KOPT-K1 (cell line): Measurements from ENCODE around the gene LPO.

Source experiments
- H3K27ac ChIP-seq: fragments of 200-600 bp; sonication (generic); 2 replicates; pipeline ENCODE4 v1.5.1; 2016; ENCODE audit warnings: antibody characterized with exemption, mild to moderate bottlenecking, low read depth, low read length; ENCODE audit not compliant: poor library complexity, severe bottlenecking
- H3K36me3 ChIP-seq: fragments of 200-600 bp; sonication (generic); 2 replicates; pipeline ENCODE4 v1.5.1; 2017; ENCODE audit warnings: antibody characterized with exemption, mild to moderate bottlenecking, low read length, moderate library complexity; ENCODE audit not compliant: insufficient read depth
- H3K9me3 ChIP-seq: fragments of 200-600 bp; sonication (generic); 2 replicates; pipeline ENCODE4 v1.5.1; 2017; ENCODE audit warnings: antibody characterized with exemption, low read length, mild to moderate bottlenecking; ENCODE audit not compliant: insufficient read depth, poor library complexity, severe bottlenecking

Gene LPO

GRCh38 chr17:58277107-58277801 is 38.9 kb downstream of the LPO start:
- Histone ChIP-seq H3K36me3 (no peaks in the 10 kb centered on the region), H3K27ac (no peak overlapping the region), H3K9me3 (no peaks in the 10 kb centered on the region)

- Histone ChIP-seq H3K27ac (no peak overlapping the region), H3K9me3 (no peaks in the 10 kb centered on the region), H3K36me3 (no peaks in the 10 kb centered on the region)
These were observed 39.6 kb downstream of the LPO start for GRCh38 chr17:58277802-58278595.

DNA sequence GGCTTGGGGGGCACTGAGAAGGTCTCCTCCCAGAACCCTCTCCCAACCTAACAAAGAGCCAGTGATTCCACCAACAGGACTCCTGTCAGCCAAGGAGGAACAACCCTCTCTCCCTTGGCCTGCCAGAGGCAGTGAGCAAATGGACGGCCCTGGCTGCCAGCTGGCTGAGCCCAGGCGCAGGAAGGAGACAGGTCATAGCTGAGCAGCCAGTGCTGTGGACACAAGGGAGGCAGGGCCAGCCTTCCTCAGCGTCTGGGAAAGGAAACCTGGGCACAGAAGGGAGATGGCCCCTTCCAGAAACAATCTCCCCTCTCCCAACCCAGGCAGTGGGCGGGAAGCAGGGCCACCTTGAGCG is 40.3 kb downstream of the LPO start:
- Histone ChIP-seq H3K27ac (no peak overlapping the region), H3K9me3 (no peaks in the 10 kb centered on the region)

GRCh38 chr17:58279016-58279711 is 40.8 kb downstream of the LPO start:
- H3K9me3 ChIP-seq = no peaks in the 10 kb centered on the region
- no peaks in the 10 kb centered on the region for H3K36me3 ChIP-seq
- H3K27ac ChIP-seq = no peak overlapping the region

More for the DNA sequence above, 40.3 kb downstream of the LPO start:
- H3K36me3 ChIP-seq = no peaks in the 10 kb centered on the region

DNA sequence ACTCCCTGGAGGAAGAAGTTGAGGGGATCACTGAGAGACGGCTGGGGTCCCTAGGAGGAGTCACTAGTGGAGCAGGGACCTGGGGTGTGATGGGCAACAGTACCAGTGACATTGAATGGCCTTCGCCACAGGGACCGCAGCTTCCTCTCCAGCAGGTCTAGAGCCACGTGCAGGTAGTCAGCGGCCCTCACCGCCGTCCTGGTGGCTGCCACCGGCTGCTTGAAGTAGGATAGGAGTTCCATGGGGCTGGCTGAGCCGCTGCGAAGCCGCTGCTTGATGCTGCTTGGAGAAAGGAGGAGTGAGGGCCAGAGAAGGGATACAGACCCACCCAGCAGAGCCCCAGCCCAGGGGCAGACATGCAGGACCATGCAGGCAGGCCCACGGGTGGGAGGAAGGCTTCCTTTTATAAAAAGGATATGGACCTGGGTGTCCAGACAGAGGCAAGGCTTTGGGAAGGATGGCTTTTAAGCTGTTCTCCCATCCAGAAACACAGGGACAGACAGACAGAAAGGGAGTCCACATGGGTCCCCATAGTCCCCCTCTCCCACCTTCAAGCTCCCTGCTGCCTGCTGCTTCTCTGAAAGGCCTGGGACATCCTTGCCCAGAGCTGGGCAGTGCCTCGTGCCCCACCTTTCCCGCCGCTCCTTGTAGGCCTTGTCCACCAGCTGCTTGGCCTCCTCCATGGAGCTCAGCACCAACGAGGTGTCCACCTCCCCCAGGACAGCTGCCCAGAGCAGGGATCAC is 41.5 kb downstream of the LPO start:
- Histone ChIP-seq H3K27ac (no peak overlapping the region), H3K9me3 (no peaks in the 10 kb centered on the region), H3K36me3 (no peaks in the 10 kb centered on the region)

GRCh38 chr17:58280480-58281217 is 42.3 kb downstream of the LPO start, which contains the start of gene MPO:
TSS of gene MPO (minus strand) at chr17:58280935. CDS start at chr17:58280758, 177 bp downstream.
- no peaks in the 10 kb centered on the region for H3K9me3 ChIP-seq
- H3K27ac ChIP-seq = no peak within 1 kb of the TSS
- no peaks in the 10 kb centered on the region for H3K36me3 ChIP-seq

DNA sequence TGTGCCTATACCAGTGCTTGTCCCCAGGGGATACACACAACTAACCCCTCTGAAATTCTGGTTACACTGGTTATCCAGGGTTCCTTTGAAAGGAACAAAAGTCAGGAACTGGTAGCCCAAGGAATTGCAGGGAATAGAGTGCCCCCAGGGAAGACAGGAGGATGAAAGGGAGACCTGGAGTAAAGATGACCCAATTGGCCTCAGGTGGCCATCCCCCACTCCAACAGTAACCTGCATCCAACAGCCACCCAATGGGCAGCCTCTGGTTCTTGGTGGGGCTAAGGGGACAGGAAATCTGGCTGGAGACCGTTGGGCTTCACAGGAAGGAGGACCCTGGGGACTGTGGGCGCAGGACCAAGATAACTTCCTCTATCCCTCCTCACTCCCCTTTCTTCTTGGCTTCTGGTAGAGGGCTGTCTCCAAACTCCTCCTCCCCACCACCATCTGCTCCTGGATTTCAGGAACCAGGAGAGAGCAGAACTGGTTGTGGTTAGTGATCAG is 43.2 kb downstream of the LPO start:
- Histone ChIP-seq H3K36me3 (no peaks in the 10 kb centered on the region), H3K9me3 (no peaks in the 10 kb centered on the region), H3K27ac (no peak overlapping the region)

- Histone ChIP-seq H3K27ac (no peak overlapping the region), H3K9me3 (no peaks in the 10 kb centered on the region), H3K36me3 (no peaks in the 10 kb centered on the region)
These were observed 44.1 kb downstream of the LPO start for GRCh38 chr17:58282442-58282841.

DNA sequence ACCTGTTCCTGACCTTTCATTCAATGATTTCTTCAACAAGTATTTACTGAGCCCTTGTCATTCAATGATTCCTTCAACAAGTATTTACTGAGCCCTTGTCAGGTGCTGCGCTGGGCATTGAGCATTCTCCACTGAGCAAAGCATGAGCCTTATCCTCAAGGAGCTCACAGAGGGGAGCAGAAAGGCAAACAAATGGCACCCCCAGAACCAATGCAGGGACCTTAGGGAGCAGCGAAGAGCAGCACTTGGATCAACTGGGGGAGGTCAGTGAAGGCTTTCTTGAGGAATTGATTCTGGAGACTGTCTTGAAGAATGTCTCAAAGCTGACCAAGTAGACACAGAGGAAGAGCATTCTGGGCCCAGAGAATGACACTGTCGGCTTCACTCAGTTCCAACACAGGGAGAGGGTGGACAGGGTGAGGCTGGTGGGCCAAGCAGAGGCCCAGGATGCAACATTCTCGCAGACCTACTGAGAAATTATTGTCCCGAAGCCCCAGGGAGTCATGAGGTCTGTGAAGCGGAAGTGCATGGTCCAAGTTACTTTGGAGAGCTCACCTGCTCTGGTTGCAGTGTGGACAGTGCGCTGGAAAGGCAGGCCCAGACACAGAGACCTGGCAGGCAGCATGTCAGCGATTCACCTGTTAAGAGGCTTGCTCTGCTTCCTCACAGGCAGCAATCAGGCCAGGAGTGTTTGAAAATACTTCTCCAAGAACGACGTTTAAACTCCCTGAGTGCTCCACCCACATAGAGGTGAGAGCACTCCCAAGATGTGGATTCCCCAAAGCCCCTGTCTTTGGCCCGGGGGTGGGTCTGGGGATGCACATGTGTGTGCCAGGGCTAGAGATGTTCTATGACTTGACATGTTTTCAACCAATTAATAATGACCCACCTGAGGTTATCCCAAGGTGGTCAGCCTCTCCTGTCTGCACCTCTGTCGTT is 45.6 kb downstream of the LPO start:
- Histone ChIP-seq H3K27ac (no peak overlapping the region), H3K36me3 (no peaks in the 10 kb centered on the region), H3K9me3 (no peaks in the 10 kb centered on the region)

- no peaks in the 10 kb centered on the region for H3K9me3 ChIP-seq
- no peak overlapping the region for H3K27ac ChIP-seq
- no peaks in the 10 kb centered on the region for H3K36me3 ChIP-seq
These were observed 46.4 kb downstream of the LPO start for GRCh38 chr17:58284613-58285421.

DNA sequence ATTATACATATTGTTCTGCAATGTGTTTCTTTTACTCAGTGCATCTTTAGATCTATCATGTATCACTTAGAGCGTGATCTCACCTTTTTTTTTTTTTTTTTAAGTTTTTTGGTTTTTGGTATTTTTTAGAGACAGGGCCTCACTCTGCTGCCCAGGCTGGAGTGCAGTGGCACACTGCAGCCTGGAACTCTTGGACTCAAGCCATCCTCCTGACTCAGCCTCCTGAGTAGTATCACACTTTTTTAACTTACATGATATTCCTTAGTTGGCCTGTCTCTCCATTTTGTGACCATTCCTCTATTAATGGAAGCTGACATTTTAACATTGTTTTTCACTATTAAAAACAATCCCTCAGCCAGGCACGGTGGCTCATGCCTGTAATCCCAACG is 47.0 kb downstream of the LPO start:
- H3K36me3 ChIP-seq = no peaks in the 10 kb centered on the region
- H3K27ac ChIP-seq = no peak overlapping the region
- H3K9me3 ChIP-seq = no peaks in the 10 kb centered on the region

GRCh38 chr17:58289869-58290268 is 51.5 kb downstream of the LPO start:
- Histone ChIP-seq H3K36me3 (no peaks in the 10 kb centered on the region), H3K9me3 (no peaks in the 10 kb centered on the region), H3K27ac (no peak overlapping the region)

DNA sequence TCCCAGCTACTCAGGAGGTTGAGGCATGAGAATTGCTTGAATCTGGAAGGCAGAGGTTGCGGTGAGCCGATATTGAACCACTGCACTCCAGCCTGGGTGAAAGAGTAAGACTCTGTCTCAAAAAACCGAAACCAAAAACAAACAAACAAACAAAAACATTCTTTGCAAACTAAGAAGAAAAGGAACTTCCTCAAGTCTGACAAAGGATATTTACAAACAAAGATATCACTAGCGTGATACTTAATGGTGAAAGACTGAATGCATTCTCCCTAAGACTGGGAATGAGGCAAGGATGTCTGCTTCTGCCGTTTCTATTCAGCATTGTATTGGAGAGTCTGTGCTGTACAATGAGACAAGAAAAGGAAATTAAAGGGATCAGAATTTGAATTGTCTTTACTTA is 52.9 kb downstream of the LPO start:
- Histone ChIP-seq H3K9me3 (no peaks in the 10 kb centered on the region), H3K36me3 (no peaks in the 10 kb centered on the region), H3K27ac (no peak overlapping the region)
